ENCODE results near the gene TSPAN12. TPM values are rescaled to one million over a fixed set of nuclear protein-coding genes. Genes with fewer than 3 reads are reported as not detected.

The TSPAN12 gene
- total and polyA plus RNA-seq, 2 of the 8 experiments (the other 6 are each of a cell fraction or from before 2014, with no cell fraction given) = 6.1 to 17.9 TPM

GRCh38 chr7:120873401-120873800 lies 15.5 kb upstream of the TSPAN12 start:
- Histone ChIP-seq H4K20me1 (replicated peaks in 1 of 2; ENCODE audit: control insufficient read depth in 1 of 2, insufficient read depth in 2 of 2, low read length in 2 of 2) (no peaks in the 10 kb centered on the region), H3K18ac (ENCODE audit: extremely low read depth, low read length) (no peak overlapping the region), H3K56ac (replicated peaks; ENCODE audit: insufficient read length, low read depth, low read length) (no peak overlapping the region), H3K14ac (ENCODE audit: insufficient read length) (no peak overlapping the region), H2BK12ac (ENCODE audit: low read depth, low read length) (no peak overlapping the region), H4K8ac (ENCODE audit: extremely low read depth, insufficient read depth, low read length) (no peak overlapping the region), H2AK5ac (ENCODE audit: low read depth, low read length) (no peak overlapping the region), H3K4me1 (replicated peaks in 1 of 4; ENCODE audit: control insufficient read depth in 3 of 4, insufficient read depth in 4 of 4, low read length in 3 of 4) (peaks cover 0 to 6% (median 0%) of the 10 kb centered on the region in 4 experiments; a peak in 1 of 7 replicates), H4K5ac (ENCODE audit: insufficient read length, low read depth, low read length) (no peak overlapping the region), H3K27ac (ENCODE audit: low read depth, low read length) (no peak overlapping the region), H3K79me2 (ENCODE audit: control insufficient read depth in 1 of 2, insufficient read depth in 2 of 2, low read length in 2 of 2) (no peaks in the 10 kb centered on the region), H3K4me2 (ENCODE audit: insufficient read depth in 1 of 2, low read depth in 2 of 2, low read length in 2 of 2) (no peak overlapping the region; a peak in 1 of 4 replicates), H3K4ac (replicated peaks; ENCODE audit: insufficient read length, low read depth, low read length) (no peak overlapping the region), H2BK5ac (ENCODE audit: low read depth, low read length) (no peak overlapping the region), H2BK120ac (replicated peaks; ENCODE audit: low read depth, low read length) (no peak overlapping the region), H3K79me1 (ENCODE audit: low read depth, low read length) (no peaks in the 10 kb centered on the region), H3K23me2 (ENCODE audit: low read depth, low read length) (no peaks in the 10 kb centered on the region; the same call in 1 of the 2 replicates), H3K36me3 (ENCODE audit: control insufficient read depth in 2 of 4, insufficient read depth in 4 of 4, low read length in 3 of 4) (no peaks in the 10 kb centered on the region), H3K27me3 (replicated peaks in 1 of 4; ENCODE audit: control insufficient read depth in 3 of 4, extremely low read depth in 1 of 4, insufficient read depth in 3 of 4, low read length in 3 of 4) (no peaks in the 10 kb centered on the region), H3K23ac (ENCODE audit: insufficient read length) (no peak overlapping the region), H3K9me3 (ENCODE audit: insufficient read depth in 2 of 2, low read depth in 1 of 2, low read length in 1 of 2) (no peaks in the 10 kb centered on the region), H3K9ac (replicated peaks in 1 of 4; ENCODE audit: extremely low read depth in 1 of 4, low read depth in 3 of 4, low read length in 3 of 4) (no peak overlapping the region), H2BK20ac (ENCODE audit: low read length) (no peak overlapping the region), H3K4me3 (ENCODE audit: extremely low read depth in 1 of 4, insufficient read depth in 2 of 4, low read depth in 3 of 4, low read length in 4 of 4) (no peak overlapping the region), H2AFZ (ENCODE audit: low read length) (no peak overlapping the region), H2BK15ac (ENCODE audit: low read length) (no peak overlapping the region), H4K91ac (replicated peaks; ENCODE audit: insufficient read length, low read length) (no peak overlapping the region)
- no peak for FAIRE-seq
- POLR2A ChIA-PET (ENCODE audit: partially characterized antibody) = no interaction called here
- TF ChIP-seq JUND (IDR thresholded peaks at IDR 0.05; ENCODE audit: low read length) (no peak), TAF1 (IDR thresholded peaks at IDR 0.05; ENCODE audit: low read depth, low read length) (no peak)
- WGBS, 2 experiments (ENCODE audit: extremely low coverage in 1 of 2, insufficient coverage in 1 of 2, insufficient read length in 1 of 2, insufficient replicate concordance in 2 of 2, low coverage in 1 of 2, low lambda C conversion rate in 2 of 2, missing lambda C conversion rate in 1 of 2) = 62% methylated on average over 4 of the region's 4 CpGs; no CpG with 5 or more reads in 1 of the 2 experiments
- DNase-seq (ENCODE audit: low read depth in 1 of 2, low spot score in 2 of 2) = no peak
- CTCF ChIA-PET (ENCODE audit: partially characterized antibody) = interaction anchor here (2.3 to 2.4 kb wide), 2 partner anchors 16 to 27 kb away, joined by 4 to 8 read pairs; partner anchors contain the start of gene TSPAN12

All from H1 (cell line).